Fibroblast of upper back skin (primary cell): ENCODE results near the gene TYW5.

Experiments used
- DNase-seq: peaks from one replicate; pipeline ENCODE4 v3.0.0-alpha.2; 2013

The TYW5 gene, protein sequence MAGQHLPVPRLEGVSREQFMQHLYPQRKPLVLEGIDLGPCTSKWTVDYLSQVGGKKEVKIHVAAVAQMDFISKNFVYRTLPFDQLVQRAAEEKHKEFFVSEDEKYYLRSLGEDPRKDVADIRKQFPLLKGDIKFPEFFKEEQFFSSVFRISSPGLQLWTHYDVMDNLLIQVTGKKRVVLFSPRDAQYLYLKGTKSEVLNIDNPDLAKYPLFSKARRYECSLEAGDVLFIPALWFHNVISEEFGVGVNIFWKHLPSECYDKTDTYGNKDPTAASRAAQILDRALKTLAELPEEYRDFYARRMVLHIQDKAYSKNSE

DNA sequence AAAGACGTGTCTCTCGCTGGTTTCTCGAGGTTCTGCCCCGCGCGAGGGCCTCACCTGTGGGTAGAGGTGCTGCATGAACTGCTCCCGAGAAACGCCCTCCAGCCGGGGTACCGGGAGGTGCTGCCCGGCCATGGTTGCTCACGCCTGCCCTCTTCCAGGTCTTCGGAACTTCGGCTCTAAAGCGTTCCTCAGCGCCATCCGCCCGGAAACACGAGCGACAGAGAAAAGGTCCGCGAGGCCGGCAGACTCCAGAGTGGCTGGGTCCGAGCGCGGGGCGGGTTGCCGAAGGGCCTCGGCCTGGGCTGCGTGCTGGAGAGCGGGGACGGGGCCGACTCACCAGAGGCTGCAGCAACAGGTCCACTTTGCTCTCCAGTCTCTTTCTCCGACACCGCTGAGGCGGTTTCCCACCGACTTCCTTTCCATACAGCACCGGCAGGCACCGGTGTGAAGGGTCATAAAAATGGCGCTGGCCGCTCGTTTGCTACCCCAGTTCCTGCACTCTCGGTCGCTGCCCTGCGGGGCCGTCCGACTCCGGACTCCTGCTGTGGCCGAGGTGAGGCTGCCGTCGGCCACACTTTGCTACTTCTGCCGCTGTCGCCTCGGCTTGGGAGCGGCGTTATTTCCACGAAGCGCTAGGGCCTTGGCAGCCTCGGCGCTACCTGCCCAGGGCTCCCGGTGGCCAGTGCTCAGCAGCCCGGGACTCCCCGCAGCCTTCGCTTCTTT, at the start of gene TYW5, which contains the start of gene MAIP1:
TSS of gene TYW5 (minus strand) at position 153 of the 723 bp plus-strand sequence. CDS start at position 132, 21 bp downstream.
TSS of gene MAIP1 (plus strand) at position 244 of the 723 bp plus-strand sequence. CDS start at position 461, 217 bp downstream.
- peak; percentile 82 for DNase-seq

DNA sequence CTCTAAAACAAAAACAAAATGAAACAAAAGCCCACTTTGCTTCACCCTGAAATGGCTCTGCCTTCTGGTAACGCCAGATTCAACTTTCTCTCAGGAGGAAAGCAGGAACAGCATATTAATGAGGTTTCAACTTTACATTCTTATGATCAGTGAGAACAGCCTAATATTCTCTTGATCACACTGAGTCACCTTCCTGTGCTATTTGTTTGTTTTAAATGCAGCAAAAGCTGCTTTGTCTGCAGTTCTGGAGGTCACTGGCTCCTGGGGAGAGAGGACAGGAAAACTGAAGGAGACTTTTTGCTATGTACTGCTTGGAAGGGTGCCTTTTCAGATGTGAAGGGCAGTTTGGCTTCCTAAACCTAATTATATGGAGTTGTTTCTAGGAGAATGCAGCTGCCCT, 48.2 kb upstream of the TYW5 start:
- no peak for DNase-seq

DNA sequence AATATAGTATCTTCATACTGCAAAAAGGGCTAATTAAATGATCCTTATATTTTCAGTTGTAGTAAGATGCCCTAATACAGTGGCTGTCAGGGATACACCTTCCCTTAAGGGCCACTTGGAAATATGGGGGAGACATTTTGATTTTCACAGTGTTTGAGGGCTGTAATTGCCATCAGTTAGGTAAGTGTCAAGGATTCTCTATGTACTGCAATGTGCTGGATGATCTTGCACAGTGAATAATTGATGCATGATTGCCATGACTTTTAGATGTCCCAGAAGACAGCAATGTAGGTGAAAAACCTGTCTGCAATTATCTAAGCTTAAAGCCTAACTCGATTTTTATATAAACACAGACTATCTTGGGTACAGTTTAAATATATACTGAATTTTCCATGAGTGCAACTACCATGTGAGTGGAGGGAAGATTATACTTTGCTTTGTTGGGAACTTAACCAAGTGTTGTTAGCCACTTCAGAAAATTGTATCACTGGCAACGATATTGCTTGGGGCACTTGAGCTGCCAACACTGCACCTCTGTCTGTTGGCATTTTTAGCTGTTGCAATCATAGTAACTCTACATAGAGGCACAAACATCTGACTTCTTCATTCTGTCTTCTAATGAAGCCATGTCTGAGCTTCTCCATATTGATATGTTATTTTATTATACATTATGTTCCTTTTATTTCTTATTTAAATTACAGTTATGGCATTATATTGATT, 45.3 kb upstream of the TYW5 start:
- no peak for DNase-seq

DNA sequence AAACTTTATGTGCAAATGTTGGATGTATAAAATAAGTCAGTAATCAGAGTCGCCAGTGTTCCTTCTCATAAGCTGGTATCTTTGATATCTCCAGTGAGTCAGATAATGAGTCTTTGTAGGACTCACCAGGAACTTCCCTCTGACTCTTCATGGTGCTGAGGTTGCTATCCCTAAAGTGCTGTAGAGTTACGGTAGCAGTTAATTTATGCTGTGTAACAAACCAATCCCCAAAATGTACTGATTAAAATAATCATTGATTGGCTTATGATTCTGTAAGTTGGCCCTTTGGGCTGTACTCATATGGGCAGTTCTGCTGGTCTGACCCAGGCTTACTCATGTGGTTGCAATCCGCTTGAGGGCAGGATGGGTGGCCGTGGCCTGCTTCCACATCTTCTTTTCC, 43.9 kb upstream of the TYW5 start:
- no peak for DNase-seq

DNA sequence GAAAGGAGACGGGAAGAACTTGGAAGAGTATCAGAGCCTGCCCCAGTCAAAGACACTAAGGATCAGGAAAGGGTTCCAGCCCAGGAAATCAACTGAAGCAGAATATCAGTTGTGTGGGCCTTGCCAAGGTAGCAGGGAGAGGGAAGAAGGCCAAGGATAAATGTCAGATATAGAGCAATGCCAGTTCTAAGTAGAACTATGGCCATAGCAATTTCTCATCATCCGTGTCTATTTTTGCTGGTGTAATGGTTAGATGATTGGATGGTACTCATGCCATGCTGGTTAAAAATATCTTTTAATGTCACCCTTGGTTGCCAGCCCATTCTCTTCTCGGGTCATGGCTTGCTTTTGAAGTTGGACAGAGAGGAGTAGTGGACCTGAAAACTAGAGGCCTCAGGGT, 42.0 kb upstream of the TYW5 start:
- DNase-seq, result no peak

DNA sequence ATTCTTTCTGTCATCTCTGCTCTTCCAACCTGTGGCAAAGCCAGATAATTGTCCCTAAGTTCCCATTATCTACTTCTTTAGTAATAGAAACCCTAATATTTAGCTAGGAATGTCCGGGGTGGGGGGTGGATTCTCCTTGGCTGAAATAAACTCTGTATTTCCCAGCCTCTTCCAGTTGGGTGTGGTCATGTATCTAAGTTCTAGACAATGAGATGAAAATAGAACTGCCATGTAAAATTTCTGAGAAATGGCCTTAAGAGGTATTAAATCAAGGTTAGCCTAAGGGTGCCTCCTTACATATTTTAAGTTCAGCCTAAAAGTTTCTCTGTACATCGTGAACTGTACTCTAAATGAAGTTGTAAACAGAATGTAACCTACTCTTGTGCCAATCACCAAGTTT, 39.6 kb upstream of the TYW5 start:
- no peak for DNase-seq

DNA sequence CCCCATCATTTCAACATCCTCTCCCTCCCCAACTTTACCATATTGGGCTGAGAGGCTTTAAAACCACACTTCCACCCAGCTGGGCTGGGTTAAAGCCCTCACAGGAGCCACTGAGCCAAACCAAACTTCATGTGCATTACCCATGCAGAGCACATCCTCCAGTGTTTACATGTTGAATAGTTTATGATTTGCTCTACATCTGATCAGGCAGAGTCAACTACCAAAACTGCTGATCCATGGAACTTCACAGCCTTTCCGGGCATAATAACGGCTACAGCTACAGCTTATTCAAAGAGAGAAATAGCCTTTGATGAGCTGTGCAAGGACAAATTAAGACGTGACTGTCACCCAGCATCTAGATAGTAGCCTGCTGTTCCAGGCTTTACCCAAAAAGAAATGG, 39.1 kb upstream of the TYW5 start:
- no peak for DNase-seq

DNA sequence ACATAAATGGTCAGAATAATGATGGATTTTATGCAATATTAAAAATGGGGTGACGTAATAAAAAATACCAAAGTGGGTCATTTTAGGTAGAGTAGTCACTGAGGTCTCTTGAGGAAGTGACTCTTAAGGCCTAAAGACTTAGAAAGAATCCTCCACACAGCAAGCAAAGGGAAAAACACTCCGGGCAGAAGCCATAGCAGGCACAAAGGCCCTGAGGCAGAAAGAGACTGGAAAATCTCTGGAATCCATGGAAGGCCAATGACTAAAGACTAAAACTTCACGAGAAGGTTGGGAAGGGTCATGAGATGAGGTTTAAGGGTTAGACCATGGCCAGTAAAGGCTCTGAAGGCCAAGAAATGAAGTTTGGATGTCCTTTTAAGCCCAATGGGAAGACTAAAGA, 37.0 kb upstream of the TYW5 start:
- DNase-seq, result no peak

DNA sequence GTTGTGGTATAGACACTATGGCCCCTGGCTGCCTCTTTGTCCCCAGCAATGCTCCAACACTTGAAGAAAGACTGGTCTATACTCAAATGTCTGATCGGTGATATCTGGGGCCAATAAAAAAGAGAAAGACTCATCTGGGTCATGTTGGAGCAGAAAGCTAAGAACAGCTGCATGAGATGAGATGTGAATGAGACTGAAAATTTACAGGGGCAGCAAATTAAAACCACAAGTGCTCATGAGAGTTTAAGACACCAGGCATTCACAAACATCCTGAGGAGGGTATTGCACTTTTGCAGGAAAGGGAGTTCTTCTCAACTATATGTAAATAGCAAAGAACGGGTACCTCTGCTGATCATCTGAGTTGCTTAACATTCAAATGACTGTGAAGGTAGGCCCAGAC, 36.4 kb upstream of the TYW5 start:
- DNase-seq, result no peak

DNA sequence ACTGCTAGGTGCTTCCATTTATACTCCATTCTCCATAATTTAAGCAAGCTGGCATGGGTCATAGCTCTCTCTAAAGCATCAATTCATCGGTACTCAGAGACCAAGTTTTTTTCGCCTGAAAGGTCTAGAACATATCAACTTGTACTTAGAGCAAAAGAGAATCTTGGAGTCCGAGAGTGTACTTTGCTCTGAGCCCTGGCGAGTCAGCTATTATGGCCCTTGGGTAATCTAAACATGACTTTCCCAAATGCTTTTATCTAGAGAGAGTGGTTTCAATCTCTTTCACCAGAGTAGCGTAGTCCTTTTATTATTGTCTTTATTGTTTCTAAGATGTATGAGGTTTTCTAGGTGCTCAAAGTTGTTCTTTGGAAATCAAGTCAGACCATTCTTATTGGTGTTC, 34.5 kb upstream of the TYW5 start:
- no peak for DNase-seq

DNA sequence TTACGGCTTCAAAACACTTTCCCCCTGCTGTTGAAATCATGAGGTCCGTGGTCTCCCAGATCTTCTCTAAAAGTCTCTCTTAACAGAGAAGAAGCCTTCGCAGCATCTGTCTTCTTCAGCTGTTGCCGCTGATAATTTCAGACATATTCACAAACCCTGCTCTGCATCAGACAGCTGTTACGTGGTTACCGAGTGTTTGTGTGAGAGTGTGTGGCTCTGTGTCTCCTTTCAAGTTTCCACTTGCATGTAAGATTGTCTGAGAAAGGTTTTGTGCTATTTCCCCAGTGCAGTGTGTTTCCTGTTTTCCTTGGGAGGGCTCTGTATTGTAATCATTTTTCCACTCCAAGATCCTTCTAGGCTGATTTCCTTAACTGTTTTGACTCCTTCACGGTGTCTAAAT, 32.9 kb upstream of the TYW5 start:
- DNase-seq, result peak; percentile 29

DNA sequence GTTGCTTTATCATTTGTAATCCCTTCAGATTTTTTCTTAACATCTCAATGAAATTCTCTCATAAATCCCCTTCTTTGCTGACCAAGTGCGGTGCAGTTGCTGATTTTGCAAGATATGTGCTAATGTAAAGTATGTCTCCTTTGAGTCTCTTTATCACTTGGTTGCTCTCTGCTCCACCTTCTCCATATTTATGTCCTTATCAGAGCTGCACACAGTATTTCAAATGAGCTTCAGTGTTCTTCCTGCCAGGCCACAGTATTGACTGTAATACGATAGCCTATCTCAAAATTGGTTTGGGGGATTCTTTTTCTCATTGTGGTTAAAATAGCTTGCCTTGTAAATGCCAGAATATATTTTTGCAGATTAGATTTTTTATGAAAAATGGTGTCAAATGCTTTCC, 32.3 kb upstream of the TYW5 start:
- DNase-seq, result peak; percentile 21

DNA sequence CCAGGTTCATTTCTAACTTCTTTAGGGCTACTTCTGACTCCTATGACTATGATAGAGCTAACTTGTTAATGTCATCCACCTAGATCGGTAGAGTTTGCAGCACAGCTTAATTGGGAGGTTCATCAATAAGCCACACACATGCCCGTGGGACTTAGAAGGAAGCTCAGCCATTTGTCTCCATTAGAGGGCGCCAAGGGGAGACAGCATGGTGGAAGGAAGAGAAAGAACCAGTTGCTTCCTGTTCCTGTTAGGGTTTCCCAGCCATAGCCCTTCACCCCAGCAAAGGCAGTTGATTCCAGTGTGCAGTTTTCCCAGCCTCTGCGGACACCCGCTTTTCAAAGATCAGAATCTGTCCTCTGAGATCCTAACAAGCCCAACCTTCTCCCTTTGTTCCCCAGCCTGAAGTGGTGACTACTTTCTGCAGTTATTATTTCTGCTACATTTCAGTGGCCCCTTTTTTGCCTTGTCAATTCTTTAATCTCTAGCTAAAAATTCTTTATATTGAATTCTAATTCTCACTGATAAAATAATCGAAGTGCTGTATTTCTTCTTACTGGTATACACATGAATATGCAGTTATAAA, 30.4 kb upstream of the TYW5 start:
- peak; percentile 80 for DNase-seq

DNA sequence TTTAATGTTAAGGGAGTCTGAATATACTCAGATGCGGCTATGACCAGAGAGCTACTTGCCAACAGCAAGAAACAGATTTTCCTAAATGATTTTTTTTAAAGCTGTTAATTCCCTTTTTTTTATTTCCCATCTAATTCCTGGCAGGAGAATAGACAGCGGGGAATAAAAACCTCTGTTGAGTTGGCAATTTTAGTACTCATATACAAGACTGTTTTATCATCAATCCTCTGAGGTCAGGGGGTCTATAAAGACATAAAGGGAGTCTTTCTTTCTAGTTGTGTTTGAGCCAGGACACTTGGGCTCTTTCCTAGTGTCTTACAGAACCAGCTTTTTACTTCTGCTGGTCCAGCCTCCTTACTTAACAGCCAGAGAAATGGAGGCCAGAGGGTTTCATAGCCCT, 29.5 kb upstream of the TYW5 start:
- no peak for DNase-seq

DNA sequence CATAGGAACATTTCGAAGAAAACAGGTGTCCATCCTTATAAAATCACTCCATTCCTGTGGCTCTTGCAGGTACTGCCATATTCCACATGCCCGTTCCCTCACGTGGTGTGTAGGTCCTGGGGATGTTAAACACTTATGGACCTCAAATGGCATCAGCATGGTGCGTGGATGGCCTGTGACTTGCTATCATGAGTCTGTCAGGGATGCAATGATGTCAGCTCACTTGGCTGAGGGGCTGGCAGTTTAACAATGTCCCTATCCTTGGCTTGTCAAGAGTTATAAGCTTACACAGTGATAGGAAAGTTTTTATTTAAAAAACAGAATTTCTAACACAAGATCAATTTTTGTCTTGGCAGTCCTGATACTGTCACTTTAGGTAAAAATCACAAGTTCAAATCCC, 28.9 kb upstream of the TYW5 start:
- no peak for DNase-seq

DNA sequence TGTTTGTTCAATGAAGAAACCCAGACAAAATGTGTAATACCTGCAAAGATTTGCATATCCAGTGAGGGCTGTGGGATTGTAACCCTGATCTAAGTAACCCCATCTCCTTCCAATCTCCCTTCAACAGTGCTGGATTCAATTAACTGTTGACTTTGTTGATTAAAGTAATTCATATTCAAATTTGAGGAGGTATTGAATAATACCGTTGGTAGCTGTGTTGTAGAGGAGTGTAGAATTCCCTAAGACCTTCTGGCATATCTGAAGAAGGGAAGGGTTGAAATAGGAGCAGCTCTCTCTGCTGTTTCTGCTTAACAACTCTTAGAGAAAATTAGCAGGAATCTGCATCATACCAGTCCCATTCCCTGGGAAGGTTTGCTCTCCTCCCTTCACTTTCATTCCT, 28.2 kb upstream of the TYW5 start:
- no peak for DNase-seq

DNA sequence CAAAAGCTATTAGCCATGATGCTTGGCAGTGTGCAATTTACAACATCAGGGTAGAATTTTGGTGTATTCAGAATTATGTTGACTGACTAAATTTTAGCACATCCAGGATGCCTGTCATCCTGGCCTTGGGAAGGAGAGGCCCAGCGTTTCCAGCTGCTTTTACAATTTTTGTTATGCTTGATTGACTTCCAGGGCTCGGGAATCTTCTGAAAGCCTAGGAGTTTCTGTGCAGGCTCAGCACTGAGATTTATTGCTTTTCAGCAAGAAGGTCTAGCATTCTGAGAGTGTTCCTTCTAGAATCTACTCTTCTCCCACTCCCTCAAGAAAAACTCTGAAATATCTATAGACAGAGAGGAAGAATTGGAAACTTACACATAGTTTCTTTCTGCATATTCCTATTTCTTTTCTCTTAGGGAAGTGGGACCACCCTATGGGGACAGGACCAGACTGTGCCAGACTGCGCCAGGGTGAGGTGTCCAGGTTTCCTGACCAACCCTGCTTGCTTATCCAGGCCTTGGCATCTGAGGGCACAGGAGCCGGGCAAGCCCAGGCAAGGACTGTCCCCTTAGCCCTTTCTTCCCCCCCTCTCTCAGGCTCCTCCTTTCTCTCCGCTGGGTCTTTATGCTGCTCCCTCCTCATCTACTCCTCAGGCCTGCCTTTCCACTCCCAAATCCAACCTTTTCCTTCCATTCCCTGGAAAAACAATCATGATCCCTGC, 27.0 kb upstream of the TYW5 start:
- DNase-seq, result peak; percentile 47

DNA sequence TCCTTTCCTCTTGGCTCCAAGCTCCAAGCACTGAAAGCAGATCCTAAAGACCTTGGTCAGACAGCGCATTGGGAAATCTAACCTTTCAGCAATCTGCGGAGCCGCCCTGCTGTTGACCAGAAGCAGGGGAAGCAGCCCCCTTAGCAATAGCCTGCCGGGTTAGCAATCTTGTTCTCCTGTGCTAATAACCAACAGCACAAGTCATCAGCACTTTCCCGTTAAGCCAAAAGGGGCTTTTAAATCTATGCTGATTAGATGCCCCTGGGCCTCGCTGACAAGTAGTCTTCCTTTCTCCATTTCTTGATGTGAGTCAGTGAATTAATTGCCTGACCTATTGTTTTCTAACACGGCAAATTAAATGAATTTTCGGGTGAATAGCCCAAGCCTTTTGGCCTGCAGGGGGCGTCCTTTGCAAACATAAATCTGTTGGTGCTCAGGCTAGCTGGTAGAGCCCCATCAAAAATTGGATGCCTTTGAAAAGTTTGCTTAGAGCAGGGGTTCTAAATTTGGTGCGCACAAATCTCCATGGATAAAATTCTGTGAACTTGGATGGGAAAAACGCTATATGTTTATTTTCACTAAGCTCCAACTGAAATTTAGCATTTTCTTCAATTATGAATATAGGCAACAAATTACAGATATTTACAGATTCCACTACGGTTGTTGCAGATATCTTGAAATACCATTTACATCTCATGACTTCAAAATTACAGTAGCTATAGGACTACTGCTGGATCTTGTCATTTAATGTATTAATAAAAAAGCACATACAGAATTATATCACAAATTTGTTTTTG, 24.7 kb upstream of the TYW5 start:
- DNase-seq, result peak; percentile 78

DNA sequence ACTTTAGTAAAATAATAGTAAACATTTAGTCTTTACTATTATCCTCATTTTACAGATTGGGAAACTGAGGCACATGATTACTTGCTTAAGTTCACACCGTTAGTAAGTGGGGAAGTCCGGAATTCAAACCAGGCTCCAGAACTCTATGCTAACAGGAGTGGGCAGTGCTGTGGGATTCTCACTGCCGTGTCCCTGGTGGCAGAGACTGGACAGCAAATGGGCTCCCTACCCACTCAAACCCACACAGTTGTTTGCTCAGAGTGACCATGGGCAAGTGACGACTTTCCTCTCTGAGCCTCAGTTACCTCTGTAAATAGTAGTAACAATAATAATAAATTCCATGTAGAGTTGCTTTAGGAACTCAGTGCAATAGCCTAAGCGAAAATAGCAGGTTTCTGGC, 24.1 kb upstream of the TYW5 start:
- no peak for DNase-seq

DNA sequence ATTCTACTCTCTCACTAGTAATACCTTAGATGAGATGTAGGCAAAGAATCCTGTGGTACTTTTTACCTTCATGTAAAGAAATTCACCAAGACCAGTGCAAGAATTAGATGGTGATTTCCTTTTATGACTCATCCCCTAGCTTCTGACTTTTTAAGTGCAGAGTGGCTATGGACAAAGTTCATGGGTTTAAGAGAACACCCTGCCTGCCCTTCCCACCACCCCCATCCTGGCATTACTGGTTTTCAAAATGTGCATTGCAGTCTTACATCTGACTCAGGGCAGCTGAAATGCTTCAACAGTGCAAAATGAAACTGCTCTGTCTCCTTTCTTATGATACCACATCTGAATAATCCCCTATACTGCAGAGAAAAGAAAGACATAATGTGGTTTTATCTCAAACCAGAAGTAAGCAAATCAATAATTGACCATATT, 22.7 kb upstream of the TYW5 start:
- DNase-seq, result peak; percentile 70

DNA sequence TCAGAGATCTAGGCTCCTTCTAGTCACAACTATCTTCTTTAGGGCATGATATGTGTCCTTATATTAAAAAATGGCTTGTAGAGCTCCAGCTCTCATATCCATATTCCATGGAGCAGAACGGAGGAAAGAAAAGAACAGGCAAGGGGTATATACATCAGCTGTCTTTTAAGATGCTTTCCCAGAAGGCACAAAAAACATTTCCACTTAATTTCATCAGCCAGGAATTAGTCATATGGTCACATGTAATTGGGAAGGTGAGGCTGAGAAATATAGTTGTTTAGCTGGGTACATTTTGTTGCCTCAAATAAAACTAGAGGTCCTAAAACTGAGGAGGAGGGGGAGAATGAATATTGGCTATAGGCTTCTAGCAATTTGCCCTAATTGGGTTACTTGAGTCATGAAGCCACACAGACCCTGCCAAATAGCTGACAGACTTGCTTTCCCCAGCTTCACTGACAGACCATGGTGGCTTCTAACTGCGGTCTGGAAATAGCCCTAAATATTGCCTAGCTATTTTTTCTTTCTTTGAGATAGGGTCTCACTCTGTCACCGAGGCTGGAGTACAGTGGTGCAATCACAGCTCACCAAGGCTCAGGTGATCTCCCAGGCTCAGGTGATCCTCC, 20.1 kb upstream of the TYW5 start:
- DNase-seq, result peak; percentile 84
